HL-60 (cell line): ENCODE data around the gene IRF2.

Experiments
- DNase-seq, 2 experiments: peaks; one replicate each; pipeline ENCODE4 v3.0.0-alpha.2; 2010 to 2020; ENCODE audit warnings: low read depth in 1 of 2, low spot score in 1 of 2
- H3K27ac ChIP-seq: fragments of 250-450 bp; sonication (Bioruptor Pico); replicated peaks from 2 replicates; pipeline ENCODE4 v1.5.1; 2020; ENCODE audit warnings: mild to moderate bottlenecking, moderate library complexity
- H3K27me3 ChIP-seq: fragments of 250-450 bp; sonication (Bioruptor Pico); 2 replicates; pipeline ENCODE4 v1.5.1; 2021; ENCODE audit warnings: mild to moderate bottlenecking, moderate library complexity; ENCODE audit not compliant: insufficient read depth, poor library complexity, severe bottlenecking
- H3K4me3 ChIP-seq: replicated peaks from 2 replicates; pipeline ENCODE4 v1.5.1; 2011; ENCODE audit warnings: mild to moderate bottlenecking, control low read depth, low read length; ENCODE audit not compliant: insufficient read depth
- GABPA ChIP-seq: IDR thresholded peaks from 2 replicates; pipeline ENCODE4 v1.6.1; 2012; ENCODE audit warnings: low read depth
- POLR2AphosphoS5 ChIP-seq: IDR thresholded peaks from 2 replicates; pipeline ENCODE4 v1.6.1; 2012; ENCODE audit warnings: low read depth
- SPI1 ChIP-seq: IDR thresholded peaks from 2 replicates; pipeline ENCODE4 v1.6.1; 2012; ENCODE audit warnings: low read depth, mild to moderate bottlenecking, borderline replicate concordance
- TF ChIP-seq, protein P1 (sequence below): IDR thresholded peaks from one replicate; pipeline ENCODE4 v1.5.1; 2011; ENCODE audit warnings: low read length, control low read depth, inconsistent platforms; ENCODE audit not compliant: insufficient read depth
- TF ChIP-seq, protein P2 (sequence below): IDR thresholded peaks from 2 replicates; pipeline ENCODE4 v1.6.1; 2012; ENCODE audit warnings: low read depth; ENCODE audit not compliant: insufficient replicate concordance

Gene IRF2

DNA sequence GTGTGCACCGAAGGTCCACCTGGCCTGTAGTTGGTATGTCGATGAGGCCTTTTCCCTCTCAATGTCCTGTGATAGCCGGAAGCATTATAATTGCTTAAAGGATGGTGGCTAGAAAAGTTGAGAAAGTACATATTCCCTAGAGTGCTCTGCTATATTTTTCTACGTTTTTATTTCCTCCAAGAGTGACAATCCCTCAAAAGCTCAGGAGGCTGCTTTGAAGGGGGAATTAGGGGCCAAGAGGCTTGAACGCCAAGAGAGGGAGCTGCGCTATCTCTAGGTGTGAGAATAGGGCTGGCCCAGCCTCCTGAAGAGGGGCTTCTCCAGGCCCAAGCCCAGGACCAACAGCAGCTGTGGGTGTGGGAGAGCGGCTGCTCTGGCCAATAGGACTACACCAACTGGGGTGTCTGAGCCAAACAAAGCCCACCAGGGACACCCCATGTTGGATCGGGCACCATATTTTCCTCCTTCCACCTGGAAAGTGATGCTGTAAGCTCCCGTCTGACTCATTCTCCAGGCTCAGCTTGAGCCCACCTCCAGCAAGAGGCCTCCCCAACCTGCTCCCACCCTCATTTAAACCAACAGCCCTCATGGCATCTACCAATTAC lies 124.0 kb downstream of the IRF2 start:
- TF ChIP-seq SPI1 (no peak), GABPA (no peak), POLR2AphosphoS5 (no peak)
- TF ChIP-seq, protein P1, sequence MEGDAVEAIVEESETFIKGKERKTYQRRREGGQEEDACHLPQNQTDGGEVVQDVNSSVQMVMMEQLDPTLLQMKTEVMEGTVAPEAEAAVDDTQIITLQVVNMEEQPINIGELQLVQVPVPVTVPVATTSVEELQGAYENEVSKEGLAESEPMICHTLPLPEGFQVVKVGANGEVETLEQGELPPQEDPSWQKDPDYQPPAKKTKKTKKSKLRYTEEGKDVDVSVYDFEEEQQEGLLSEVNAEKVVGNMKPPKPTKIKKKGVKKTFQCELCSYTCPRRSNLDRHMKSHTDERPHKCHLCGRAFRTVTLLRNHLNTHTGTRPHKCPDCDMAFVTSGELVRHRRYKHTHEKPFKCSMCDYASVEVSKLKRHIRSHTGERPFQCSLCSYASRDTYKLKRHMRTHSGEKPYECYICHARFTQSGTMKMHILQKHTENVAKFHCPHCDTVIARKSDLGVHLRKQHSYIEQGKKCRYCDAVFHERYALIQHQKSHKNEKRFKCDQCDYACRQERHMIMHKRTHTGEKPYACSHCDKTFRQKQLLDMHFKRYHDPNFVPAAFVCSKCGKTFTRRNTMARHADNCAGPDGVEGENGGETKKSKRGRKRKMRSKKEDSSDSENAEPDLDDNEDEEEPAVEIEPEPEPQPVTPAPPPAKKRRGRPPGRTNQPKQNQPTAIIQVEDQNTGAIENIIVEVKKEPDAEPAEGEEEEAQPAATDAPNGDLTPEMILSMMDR = no peak
- no peaks in the 10 kb centered on the region for H3K27me3 ChIP-seq
- H3K4me3 ChIP-seq = no peak overlapping the region
- DNase-seq = no peak
- H3K27ac ChIP-seq = no peak overlapping the region

DNA sequence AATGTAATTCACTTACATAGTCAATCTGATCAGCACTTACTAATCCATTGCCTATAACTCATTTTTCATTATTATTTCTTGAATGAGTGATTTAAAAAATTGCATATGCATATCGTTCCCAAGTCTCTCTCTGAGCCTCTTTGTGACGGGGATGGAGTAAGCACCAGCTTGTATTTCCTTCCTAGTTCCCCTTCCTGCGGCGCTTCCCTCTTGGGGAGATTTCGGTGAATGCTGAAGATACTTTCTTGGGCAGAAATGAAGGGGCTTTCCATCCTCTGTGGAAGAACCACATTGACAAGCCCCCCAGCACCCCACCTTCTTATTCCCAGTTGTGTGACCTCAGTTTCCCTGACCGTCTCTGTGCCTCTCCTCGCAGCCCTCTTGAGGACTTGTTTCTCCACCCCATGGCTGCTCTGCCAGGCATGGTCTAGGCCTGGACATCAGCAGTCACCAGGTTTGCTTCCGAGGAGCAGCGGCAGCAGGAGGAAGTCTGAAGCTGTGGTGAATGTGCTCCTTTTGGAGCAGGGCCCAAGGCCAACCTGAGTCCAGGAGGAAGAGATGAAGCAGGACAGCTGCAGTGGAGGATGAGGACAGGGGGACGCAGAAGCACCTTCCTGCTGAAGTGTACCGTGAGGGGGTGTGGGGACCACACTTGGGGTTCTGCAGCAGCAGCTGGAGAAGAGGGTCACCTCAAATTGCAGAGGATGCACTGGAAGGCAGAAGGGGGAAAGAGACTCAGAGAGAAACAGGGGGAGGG lies 124.9 kb downstream of the IRF2 start:
- DNase-seq = peak in 1 of 2 experiments; percentile 49
- Histone ChIP-seq H3K27me3 (no peaks in the 10 kb centered on the region), H3K27ac (peak overlapping the region; percentile 94), H3K4me3 (no peak overlapping the region)
- TF ChIP-seq GABPA (no peak), POLR2AphosphoS5 (no peak)

DNA sequence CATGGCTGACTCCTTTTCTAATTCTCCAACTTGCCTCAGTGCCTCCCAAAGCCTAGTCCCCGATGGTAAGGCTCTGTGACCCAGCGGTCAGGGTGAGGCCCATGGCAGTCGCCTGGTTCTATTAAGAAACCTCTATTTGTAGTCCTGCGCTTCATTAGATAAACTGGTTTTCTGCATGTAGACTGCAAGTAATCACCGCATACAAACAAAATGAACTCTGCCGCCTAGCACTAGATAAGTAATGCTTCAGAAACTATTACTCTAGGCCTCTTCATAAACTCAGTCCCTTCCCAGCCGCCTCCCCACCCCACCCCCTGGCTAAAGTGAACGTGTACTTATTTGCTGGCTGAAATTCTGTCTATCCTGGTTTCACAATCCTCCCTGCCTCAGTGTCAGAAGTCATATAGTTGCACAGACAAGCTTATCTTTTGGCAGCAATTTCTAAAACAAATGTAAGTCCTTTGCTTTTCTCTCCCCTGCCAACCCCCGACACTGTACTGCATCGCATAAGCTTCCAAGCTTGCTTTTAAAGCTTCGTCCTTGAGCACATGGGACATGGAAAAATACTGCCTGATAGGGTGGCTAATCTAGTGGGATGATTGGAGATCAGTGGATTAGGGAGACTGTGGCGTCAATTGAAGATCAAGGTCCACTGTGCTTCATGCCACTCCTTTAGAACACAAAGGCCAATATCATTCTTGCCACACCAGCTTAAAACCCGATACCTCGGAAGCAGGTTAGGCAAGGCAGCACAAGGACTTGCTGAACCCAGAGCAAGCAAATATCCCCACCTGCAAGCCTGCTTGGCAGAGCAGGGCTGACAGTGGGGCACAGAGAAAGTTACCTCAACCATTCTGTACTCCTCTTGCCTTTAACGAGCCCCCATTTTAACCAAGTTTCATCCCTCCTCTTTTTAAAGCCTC lies 125.8 kb downstream of the IRF2 start:
- no peak overlapping the region for H3K4me3 ChIP-seq
- no peak for DNase-seq
- TF ChIP-seq POLR2AphosphoS5 (no peak), GABPA (no peak), SPI1 (no peak)
- TF ChIP-seq, protein P2, sequence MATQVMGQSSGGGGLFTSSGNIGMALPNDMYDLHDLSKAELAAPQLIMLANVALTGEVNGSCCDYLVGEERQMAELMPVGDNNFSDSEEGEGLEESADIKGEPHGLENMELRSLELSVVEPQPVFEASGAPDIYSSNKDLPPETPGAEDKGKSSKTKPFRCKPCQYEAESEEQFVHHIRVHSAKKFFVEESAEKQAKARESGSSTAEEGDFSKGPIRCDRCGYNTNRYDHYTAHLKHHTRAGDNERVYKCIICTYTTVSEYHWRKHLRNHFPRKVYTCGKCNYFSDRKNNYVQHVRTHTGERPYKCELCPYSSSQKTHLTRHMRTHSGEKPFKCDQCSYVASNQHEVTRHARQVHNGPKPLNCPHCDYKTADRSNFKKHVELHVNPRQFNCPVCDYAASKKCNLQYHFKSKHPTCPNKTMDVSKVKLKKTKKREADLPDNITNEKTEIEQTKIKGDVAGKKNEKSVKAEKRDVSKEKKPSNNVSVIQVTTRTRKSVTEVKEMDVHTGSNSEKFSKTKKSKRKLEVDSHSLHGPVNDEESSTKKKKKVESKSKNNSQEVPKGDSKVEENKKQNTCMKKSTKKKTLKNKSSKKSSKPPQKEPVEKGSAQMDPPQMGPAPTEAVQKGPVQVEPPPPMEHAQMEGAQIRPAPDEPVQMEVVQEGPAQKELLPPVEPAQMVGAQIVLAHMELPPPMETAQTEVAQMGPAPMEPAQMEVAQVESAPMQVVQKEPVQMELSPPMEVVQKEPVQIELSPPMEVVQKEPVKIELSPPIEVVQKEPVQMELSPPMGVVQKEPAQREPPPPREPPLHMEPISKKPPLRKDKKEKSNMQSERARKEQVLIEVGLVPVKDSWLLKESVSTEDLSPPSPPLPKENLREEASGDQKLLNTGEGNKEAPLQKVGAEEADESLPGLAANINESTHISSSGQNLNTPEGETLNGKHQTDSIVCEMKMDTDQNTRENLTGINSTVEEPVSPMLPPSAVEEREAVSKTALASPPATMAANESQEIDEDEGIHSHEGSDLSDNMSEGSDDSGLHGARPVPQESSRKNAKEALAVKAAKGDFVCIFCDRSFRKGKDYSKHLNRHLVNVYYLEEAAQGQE = no peak
- TF ChIP-seq, protein P1 = no peak
- peak overlapping the region; percentile 94 for H3K27ac ChIP-seq
- H3K27me3 ChIP-seq = no peaks in the 10 kb centered on the region

DNA sequence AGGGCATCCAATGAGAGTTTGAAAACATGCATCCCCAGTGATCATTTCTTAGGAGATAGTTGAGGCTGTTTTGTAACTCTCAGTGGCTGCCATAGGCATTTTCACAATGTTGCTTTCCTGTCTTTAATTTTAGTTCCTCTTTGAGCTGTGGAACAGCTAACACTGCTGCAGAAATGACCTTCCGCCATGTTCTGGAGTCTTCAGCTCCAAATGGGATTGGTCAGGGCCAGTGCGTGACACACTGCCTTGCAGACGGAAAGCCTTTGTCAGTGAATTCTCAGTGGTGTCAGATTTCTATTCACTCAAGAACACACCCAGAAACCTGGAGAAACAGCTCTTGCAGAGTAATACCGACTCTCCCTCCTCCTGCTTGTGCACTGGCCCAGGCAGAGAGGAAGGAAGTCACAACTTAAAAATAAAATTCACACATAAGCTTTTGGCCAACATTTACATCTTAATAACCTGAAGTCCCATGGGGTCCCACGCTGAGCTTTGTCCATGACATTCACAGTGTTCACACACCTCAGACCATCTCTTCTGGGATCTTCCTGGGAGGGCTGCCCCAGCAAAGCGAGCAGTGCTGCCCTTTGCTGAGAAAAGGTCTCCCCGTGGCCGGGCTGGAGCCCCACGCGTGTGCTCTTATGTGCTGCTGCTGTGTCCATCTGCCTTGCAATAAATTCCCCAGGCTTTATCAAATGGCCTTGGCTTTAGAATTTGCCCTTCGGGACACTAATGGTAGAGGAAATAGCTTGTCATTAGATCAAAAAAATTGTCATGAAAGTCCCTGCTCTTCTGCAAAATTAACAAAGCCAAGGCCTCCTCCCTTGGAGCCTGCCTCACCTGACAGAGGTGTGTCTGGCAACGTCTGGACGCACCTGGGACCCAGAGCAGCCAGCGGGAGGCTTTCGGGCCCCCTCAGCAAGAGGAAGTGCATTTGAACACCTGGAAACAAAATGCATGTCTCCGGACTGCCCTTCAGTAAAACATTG lies 126.8 kb downstream of the IRF2 start:
- TF ChIP-seq, protein P2 = peak; percentile 14
- TF ChIP-seq, protein P1 = no peak
- TF ChIP-seq GABPA (no peak), SPI1 (peak; percentile 52; the same call in 1 of the 2 replicates), POLR2AphosphoS5 (peak; percentile 65)
- Histone ChIP-seq H3K27ac (peak overlapping the region; percentile 94), H3K27me3 (no peaks in the 10 kb centered on the region), H3K4me3 (no peak overlapping the region)
- DNase-seq = peak; percentile 96
